Measurements from ENCODE around the gene MGLL.

GRCh38 chr3:127720161-127720823 is 102.0 kb downstream of the MGLL start:
- no peak for TF ChIP-seq CTCF (IDR thresholded peaks at IDR 0.05; ENCODE audit: insufficient read depth, low read length, poor library complexity, severe bottlenecking)
- no peak for TF ChIP-seq EZH2phosphoT487 (conservative IDR thresholded peaks at IDR 0.05; ENCODE audit: low read length)
